ENCODE measurements around the gene GPD1.
A peak's percentile ranks its signal among the peaks of the same experiment; 100 is the strongest.

GPD1 gene

DNA sequence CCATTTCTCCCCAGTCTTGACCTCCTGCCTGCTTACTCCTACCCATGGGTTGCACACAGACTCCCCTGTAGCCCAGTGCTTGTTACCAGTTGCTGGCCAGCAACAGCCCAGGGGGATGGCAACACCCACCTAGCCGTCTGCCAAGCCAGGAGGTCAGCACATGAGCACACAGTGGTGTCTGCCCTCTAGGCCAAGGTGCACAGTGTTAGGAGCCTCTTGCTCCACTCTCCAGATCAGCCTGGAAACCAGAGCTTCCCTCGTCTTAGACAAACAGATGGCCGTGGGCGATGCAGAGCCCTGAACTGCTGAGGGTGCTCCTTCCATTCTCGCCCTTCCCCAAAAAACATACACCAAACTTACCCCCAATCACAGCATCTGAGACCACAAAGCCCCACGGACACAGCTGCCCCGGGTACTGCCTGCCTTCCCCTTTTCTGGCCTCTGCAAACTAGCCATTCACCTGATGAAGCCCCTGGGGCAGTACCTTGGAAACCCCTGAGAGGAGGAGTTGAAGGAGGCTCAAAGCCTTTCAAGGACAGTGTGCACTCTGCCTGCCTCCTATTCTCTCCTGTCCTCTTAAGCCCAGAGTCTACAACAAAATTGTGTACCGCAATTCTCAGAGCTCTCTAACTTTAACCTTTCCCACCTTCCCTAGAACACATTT is 1.0 kb upstream of the GPD1 start:
- DNase-seq: no peak

DNA sequence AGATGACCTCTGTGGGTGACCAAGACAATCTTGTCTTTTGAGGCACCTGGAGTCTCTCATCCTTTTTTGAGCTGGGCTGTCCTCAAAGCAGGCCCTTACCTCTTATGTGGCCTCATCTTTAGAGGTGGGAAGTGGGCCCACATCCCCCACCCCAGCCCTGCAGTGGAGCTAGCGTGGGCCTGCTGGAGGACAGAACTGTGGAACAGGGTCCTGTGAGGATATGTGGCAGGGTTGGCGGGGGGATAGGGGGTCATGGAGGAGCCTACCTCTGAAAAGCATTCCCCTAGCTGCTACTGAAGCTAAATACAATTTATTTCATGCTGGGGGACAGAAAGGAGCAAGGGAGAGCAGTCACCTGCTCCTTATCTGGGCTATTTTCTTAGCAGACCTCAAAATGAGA is 457 bp upstream of the GPD1 start:
- no peak for DNase-seq

DNA sequence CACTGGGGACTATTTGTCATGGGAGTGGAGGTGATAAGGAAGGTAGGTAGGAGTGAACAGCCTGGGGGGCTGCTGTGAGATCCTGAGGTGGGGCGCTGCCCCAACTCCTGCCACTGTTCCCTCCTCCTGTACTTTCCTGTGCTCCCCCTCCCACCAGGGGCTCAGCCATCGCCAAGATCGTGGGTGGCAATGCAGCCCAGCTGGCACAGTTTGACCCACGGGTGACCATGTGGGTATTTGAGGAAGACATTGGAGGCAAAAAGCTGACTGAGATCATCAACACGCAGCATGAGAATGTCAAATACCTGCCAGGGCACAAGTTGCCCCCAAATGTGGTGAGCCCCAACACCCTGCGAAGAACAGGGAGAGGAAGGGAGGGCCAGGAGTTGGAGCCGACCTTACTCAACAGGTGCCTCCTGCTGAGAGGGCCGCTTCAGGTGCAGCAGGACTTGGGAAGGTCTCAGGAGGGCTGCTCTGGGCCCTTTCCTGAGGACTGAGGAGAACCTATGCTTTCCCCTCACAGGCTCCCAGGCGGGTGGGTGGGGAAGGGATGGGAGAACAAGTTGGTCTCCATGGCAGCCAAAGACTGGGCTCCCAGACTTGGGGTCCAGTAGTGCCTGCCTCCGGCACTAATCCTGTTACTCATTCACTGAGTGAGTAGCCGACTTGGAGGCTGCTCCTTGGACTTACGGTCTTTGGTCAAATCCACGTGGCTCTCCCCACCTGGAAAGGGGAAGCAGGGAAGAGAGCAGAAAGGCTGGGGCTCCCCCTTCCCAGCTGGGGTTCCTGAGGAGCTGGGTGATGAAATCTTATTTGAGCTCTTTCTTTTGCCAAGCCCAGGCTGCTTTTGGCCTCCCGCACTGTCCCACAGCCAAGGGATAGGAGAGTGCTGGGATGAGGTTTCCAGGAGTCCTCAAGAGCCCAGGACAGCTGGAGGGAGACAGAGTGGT is 884 bp downstream of the GPD1 start:
- no peak for DNase-seq

DNA sequence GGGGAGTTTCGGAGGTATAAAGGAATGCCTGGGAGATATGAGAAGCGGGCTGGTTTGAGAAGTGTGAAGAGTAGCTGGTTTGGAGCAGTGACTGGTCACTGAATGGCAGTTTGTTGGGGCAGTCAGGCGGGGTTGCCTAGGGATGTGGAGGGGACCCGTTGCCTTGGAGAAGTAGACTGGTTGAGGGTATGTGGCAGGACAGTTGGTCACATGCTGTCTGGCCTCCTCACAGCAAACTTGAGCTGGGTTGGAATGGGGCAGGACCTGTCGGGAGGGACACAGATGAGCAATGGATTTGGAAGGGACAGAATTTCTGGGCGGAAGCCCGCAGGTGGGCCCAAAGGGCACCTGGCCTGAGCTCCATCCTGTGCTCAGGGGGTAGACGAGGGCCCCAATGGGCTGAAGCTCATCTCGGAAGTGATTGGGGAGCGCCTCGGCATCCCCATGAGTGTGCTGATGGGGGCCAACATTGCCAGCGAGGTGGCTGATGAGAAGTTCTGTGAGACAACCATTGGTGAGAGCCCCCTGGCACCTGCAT is 2.2 kb downstream of the GPD1 start:
- no peak for DNase-seq

DNA sequence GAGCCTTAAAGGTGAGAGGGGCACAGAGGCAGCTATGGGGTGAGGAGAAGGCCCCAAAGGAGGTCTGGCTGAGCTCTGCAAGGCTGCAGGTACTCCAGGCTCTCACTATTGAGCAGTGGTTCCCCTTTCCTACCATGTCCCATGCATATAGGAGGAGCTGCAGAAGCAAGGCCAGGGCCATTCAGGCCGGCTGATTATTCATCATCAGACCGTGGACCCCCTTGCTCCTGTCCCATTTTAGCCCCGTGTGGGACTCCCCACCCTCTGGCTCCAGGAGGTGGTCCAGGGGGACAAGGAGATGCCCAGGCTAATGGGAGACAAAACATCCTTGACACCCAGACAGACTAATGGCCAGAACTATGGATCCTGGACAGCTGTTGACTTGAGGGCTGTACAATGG is 3.1 kb downstream of the GPD1 start:
- DNase-seq: no peak

DNA sequence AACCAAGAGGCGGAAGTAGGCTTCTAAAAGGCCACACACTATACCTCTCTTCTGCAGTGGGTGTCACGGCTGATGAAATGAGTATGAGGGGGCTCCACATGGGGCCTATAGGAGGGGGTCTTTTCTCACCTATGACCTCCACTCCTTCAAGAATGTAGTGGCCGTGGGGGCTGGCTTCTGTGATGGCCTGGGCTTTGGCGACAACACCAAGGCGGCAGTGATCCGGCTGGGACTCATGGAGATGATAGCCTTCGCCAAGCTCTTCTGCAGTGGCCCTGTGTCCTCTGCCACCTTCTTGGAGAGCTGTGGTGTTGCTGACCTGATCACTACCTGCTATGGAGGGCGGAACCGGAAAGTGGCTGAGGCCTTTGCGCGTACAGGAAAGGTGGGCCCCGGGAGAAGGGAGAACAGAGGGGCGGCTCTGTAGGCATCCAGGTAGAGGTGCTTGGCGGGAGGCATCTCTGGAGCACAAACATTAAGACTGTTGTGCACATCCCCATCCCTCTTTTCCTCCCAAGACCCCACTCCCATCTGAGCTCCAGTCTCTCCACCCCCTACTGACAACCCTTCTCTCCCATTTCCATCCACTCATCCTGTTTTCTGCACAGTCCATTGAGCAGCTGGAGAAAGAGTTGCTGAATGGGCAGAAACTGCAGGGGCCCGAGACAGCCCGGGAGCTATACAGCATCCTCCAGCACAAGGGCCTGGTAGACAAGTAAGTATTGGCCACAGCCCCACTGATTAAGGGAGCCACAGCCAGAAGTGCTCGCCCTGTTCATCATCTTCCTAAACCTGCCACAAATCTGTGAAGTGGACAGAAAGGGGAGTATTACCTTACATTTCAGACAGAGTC is 3.8 kb downstream of the GPD1 start:
- DNase-seq: no peak

DNA sequence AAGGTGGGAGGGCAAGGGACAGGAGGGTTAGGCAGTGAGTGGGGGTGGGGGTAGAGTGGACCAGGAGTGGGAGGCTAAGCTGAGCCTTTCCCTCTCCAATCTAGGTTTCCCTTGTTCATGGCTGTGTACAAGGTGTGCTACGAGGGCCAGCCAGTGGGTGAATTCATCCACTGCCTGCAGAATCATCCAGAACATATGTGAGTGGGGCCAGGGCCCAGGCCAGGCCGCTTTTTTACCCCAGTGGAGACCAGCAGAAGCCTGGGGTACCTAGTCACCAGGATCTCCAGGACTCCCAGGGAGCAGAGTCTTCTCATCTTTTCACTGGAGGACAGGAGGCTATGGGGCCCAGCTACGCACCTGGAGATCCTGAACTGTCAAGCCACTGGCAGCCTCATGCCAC is 5.5 kb downstream of the GPD1 start:
- DNase-seq: no peak

DNA sequence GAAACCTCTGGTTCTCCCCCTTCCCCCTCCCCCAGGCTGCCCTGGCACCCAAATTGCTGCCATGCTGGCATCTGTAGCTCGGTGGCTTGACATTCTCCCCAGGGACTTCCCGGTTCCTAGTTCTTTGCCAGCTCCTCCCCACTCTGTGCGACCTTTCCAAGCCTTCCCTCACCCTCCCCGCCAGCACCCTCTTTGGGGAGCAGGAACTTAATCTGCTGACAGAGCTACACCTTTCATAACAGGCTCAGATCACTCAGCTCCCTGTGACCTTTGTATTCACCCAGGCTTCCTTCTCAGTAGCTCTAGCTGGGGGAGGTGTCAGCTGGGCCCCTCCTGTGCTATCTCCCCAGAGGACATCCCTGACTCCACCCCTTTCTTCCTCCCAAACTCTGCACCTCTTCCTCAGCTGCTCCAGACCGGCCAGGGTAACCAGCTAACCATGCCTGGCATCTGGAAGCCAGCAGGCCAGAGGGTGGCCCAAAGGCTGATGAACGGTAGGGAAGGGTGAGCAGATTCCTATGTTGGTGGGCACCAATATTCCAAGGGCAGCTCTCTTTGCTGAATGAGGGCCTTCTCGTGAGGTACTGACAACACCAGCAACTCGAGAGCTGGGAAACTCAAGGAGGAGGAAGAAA is 6.4 kb downstream of the GPD1 start:
- DNase-seq: no peak

DNA sequence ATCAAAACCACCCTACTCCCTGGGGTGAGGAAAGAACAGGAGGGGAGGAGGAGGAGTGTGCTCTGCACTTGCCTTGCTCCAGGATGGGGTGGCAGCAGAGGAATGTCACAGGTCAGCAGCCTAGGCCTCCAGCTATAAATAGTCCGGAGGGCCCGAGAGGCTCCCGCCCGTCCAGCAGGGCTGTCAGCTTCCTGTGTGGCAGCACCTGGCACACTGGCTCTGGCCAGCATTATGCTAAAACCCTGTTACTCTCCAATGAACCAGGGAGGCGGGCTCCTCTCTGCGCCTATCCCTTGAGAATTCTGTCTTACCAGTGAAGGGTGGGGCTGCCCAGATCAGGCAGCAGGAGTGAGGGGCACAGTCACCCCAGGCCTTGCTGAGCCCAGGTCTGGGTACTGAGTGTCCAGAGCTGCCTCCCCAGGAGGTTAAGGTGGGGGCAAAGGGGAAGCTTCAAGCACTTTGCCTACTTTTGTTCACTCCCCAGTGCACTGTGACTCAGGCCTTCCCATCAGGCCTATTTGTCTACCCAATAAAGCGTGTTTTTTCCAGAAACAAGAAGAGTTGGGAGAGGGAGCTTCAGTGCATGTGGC is 7.0 kb downstream of the GPD1 start:
- no peak for DNase-seq

DNA sequence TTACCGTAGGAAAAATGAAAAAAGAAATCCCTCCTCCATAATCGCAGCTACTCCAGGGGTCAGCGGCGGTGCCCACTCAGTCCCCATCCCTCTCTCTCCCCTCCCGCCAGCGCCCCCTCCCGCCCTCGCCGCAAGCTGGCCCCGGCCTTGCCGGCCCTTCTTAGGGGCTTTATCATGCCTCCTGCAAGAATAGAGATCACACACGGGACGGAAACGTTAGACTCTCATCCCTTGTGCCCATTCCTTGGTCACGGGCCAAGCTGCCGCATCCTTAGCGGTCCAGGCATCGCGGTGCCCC is 7.5 kb downstream of the GPD1 start:
- no peak for DNase-seq

DNA sequence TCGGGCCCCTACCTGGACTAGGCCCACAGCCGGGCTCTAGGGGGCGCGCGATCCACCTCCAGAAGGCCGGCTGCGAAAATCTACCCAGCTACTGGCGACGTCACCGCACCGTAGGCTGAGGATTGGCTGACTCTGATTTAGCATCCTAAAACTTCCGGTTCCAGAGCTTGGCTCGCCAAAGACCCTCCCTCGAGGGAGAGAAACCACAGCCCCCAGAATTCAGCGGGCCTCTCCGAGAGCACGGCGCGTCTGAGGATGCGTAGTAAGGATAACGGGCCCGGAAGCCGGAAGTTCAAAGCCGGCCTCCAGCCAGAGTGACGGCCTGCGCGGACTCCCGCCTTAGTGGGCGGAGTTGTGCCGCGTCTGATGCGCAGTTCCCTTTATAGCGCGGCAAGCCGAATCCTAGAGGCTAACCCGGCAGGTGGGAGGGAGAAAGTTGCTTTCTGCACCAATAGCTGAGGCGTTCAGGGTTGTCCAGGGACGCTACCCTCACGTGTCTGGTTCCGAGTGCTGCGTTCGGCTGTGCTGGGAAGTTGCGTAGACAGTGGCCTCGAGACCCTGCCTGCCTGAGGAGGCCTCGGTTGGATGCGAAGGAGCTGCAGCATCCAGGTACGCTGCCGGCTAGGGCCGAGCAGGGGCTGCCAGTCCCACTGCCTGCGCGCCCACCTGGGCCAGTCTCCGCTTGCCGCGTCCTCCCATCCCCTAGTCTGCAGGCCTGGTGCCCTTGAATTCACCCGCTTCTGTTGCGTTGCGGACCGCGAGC is 8.1 kb downstream of the GPD1 start, which contains the start of gene COX14:
COX14 (plus strand) TSS at position 544 of the 763 bp plus-strand sequence. CDS start 7,808 bp downstream, outside the sequence.
- DNase-seq: peak; percentile 93

DNA sequence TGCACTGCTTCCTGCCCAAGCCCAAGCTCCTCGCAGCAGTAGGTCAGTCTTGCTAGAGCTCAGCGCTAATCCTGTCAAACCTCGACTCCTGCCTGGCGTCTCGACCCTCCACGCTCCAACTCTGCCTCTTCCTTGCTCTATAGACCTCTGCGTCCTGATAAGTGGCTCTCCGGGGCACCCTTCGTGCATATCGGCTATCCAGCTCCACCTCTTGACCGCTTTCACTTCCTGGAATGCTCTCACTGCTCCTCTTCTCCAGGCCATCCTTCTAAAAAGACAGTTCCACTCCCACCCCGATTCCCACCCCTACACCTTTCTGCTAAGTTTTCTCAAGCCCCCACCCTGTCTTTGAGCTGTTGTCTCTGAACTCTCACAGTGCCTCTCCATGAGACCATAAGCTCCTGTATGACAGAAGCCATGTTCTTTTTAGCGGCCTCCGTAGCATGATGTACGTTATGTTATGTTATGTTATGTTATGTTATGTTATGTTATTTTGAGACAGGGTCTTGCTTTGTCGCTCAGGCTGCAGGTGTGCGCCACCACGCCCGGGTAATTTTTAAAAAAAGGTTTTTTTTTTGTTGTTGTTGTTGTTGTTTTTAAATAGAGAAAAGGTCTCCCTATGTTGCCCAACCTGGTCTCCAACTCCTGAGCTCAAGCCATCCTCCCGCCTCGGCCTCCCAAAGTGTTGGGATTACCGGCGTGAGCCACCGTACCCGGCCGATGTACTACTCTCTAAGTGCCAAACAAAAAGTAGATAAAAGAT is 8.8 kb downstream of the GPD1 start:
- peak; percentile 14 for DNase-seq

DNA sequence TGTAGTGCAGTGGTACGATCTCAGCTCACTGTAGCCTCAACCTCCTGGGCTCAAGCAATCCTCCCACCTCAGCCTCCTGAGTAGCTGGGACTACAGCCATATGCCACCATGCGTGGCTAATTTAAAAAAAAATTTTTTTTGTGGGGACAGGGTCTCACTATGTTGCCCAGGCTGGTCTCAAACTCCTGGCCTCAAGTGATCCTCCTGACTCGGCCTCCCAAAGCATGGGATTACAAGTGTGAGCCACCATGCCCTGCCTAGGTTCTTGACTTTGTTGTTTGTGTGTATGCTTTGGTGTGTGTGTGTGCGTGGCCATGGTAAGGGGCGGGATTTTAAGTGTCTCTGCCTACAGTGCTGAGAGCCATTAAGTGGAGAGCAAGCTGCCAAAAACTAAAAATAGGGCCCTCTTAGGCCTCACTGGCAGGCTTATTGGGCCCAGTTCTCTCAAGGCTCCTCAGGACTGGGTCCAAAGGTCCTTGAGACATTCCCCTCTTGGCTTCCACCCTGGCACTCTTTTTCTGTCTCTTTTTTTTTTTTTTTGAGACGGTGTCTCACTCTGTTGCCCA is 13.3 kb downstream of the GPD1 start:
- DNase-seq: no peak

DNA sequence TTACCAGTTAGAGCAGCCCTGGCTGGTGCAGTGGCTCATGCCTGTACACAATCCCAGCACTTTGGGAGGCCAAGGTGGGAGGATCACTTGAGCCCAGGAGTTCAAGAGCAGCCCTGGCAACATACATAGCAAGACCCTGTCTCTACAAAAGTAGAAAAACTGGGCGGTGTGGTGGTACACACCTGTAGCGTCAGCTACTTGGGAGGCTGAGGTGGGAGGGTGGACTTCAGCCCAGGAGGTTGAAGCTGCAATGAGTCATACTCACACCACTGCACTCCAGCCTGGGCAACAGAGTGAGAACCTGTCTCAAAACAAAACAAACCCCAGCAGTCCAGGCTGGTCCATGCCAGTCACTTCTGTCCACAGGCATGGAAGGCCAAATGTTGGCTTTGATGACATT is 15.6 kb downstream of the GPD1 start:
- no peak for DNase-seq

DNA sequence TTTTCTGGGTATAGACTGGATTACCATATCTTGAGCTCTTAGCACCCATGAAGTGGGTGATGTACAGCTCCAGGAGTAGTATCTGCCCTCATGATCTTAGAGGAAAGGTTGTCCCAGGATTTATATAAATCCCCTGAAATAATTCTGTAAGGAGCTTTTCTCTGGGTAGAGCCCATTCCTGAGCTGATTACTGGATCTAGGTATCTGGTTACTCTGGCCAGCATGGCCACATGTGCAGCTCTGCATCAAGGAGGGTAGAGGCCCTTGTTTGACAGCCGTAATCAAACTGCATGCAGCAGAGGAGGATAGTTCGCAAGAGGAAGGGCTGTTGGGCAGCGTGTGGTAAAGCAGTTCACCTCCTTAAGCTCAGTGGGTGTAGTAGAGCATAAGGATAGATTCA is 16.7 kb downstream of the GPD1 start:
- no peak for DNase-seq

DNA sequence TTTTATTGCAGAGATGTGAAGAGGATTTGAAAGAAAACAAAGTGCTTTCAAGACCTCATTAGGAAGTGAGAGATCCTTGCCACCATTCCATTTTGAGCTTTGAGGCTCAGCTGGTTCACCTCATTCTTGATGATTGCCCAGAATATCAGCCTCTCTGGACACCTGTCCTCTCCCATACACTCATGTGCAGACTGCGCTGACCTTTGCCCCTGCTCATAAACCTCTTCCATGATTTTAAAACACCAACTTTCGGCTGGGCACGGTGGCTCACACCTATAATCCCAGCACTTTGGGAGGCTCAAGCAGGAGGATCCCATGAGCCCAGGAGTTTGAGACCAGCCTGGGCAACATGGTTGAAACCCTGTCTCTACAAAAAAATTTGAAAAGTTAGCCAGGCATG is 17.1 kb downstream of the GPD1 start:
- no peak for DNase-seq

DNA sequence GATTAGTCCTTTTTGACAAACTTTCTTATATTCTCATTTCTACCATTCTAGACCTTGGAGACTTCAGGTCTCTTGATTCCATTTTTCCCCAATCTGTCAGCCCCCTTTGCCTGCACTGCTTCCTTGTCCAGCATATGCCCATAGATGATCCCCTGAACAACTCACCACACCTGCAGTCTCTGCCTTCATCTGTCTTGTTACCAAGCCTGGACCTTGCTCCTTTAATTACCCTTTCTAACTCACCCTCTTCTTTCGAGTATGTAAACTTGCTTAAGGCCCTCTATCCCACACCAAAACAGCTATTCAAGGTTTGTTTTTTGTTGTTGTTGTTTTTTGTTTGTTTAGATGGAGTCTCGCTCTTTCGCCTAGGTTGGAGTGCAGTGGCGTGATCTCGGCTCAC is 17.8 kb downstream of the GPD1 start:
- no peak for DNase-seq

DNA sequence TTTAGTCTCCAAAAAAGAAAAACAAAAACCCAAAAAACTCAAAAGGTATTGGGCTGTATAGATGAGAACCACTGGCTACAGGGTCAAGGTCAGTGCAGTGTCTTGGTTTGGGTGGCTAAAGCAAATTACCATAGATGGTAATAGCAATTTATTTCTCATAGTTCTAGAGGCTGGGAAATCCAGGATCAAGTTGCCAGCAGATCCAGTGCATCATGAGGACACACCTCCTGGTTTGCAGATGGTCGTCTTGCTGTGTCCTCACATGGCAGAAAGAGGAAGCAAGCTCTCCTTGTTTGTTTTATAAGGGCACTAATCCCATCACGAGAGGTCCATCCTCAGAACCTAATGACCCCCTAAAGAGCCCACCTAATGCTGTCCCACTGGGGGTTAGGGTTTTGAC is 19.4 kb downstream of the GPD1 start:
- DNase-seq: no peak

DNA sequence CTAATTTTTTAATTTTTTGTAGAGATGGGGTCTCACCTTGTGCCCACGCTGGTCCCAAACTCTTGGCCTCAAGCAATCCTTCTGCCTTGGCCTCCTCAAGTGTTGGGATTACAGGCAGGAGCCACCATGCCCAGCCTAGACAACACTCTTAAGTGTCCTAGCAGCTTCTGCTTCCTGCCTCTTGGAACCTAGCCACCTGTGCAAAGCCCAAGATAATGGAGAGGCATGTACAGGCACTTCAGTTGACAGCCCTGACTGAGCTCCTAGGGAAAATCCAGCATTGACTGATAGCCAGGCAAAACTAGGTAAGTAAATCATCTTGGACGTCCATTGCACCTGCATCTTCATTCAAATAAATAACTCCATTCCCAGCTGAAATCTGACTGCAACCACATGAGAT is 23.7 kb downstream of the GPD1 start:
- no peak for DNase-seq

DNA sequence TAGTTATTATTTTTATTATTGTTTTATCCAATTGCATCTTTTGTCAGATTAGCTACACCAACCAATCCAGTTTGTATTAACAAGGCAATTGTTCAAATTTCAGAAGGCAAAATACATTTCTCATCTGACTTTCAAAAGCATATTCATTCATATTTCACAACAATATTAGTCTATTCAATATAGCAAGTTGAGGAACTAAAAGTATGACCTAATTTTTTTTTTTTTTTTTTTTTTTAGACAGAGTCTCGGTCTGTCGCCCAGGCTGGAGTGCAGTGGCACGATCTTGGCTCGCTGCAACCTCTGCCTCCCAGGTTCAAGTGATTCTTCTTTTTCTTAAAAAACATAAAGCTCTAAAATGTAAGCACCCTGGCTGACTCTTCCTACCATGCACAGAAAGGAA is 25.5 kb downstream of the GPD1 start:
- DNase-seq: no peak

Measured in NCI-H345 (cell line).